GM18868 (cell line): ENCODE results near the gene FSD1.
A peak's percentile ranks its signal among the peaks of the same experiment; 100 is the strongest.
"Not testable (repeated sequence)": the region's sequence is repeated elsewhere in the genome, so short reads cannot be mapped to it uniquely, and the experiment has no call there.

Experiments used
- ATAC-seq: cut with Tn5 transposase; IDR thresholded peaks from one replicate; pipeline ENCODE4 v1.9.1; 2021; ENCODE audit warnings: mild to moderate bottlenecking, moderate library complexity; ENCODE audit not compliant: unreplicated experiment

FSD1 gene

DNA sequence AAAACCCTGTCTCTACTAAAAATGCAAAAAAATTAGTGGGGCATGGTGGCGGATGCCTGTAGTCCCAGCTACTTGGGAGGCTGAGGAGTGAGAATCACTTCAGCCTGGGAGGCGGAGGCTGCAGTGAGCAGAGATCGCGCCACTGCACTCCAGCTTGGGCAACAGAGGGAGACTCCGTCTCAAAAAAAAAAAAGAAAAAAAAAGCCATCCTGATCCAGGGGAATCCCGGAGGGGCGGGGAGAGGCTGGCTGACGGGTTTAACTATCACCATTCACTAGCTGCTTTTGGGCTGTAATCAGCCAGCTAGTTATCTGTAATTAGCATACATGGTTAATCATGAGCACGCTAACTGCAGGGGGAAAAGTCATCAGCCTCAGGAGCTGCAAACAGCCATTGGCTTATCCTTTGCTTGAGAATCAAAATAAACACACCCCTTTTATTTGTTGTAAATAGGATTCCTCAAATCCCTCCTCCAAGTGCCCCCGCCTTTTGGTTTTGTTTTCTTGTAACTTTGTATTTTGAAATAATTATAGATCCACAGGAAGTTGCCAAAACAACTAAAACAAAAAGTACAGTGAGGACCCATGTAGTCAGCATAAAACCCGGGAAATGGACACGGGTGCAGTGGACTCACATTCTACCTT lies 9.6 kb downstream of the FSD1 start:
- no peak for ATAC-seq

GRCh38 chr19:4316956-4317355 lies 12.6 kb downstream of the FSD1 start:
- no peak for ATAC-seq

DNA sequence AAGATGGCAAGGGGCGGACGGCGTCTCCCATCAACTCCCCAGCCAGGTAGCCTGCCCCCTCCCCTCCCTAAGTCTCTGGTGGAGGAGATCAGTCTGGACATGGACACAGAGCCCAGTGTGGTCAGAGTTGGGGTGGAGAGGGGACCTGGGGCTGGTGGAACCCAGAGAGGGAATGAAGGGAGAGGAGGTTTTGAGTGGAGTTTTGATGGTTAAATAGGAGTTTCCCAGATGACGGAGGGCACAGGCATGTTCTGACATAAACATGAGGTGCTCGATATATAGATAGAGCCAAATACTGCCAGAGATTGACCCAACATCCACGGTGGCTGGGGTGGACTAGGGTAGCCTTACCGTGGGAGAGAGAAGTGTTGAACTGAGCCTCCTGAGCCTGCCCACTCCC lies 14.1 kb downstream of the FSD1 start:
- no peak for ATAC-seq

GRCh38 chr19:4319067-4319718 lies 14.8 kb downstream of the FSD1 start:
- ATAC-seq: no peak

DNA sequence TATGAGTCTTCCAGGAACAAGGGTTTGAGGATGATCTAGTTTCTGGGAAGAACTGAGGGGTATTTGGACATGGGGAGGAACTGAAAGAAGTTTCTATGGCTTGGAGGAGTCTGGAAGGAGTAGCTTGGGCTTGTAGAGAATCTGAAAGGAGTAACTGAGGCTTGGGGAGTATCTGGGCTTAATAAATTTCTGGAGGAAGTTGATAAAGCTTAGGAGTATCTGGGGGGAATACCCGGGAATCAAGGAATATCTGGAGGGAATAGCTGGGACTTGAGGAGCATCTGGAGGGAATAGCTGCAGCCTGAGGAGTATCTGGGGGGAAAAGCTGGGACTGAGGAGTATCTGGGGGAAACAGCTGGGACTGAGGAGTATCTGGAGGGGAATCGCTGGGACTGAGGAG lies 16.0 kb downstream of the FSD1 start:
- ATAC-seq: no peak

GRCh38 chr19:4322942-4323665 lies 18.7 kb downstream of the FSD1 start:
- no peak for ATAC-seq

DNA sequence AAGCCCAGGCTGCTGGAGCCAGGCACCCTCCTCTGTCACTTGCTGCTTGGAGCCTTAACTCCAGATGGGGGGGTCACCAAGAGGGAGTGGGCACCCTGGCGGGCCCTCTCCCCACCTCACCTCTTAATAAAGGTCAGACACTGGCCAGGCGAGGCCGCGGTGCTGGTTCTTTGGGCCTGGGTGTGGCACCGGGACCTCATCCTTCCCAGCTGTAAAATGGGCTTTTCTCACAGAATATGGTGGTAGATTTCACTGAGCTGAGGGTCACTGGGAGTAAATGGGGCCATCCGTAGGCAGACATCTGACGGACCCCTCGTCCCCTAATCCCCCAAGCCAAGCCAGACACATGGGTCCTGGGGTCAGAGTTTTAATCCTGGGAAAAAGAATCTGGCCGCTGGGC lies 19.3 kb downstream of the FSD1 start:
- ATAC-seq: no peak

- ATAC-seq: no peak
Measured at GRCh38 chr19:4324228-4324627, 19.8 kb downstream of the FSD1 start.

- no peak for ATAC-seq
Measured at GRCh38 chr19:4326215-4326836, 21.9 kb downstream of the FSD1 start.

DNA sequence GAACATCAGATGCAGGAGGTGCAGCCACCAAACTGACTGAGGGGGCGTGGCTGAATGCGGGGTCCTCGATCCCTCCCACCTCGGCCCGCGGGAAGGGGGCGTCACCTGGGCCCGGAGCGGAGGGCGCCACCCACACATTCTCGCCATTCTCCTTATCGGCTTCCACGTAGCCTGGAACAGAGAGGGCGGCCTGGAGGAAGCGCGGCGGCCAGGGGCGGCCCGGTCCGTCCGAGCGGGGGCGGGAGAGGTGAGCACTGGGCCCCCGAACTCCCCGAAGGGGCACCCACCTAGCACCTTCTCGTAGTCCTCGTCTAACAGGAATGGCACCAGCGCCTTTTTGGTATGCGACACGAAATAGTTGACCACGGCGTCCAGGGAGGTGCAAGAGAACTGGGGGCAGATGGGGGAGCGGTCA lies 22.4 kb downstream of the FSD1 start:
- no peak for ATAC-seq

GRCh38 chr19:4327252-4327876 lies 23.0 kb downstream of the FSD1 start:
- ATAC-seq: no peak

DNA sequence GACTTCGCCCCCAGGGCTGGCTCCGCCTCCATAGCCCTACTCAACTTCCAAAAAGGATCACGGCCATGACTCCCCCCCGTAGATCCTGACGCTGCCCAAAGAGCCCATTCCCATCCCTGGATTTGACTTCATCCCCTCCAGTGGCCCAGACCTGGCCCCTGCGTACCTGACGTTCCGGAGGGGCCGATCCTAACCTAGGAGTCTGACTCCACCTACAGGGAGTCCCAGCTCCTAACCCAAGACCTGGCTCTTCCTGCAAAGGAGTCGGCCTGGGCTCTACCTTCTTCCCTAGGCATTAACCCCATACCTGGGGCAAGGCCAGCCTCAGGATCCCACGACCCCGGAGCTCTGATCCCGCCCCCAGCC lies 23.5 kb downstream of the FSD1 start:
- ATAC-seq: no peak

- ATAC-seq: peak; percentile 88
Measured at GRCh38 chr19:4328243-4328990, 24.0 kb downstream of the FSD1 start.

DNA sequence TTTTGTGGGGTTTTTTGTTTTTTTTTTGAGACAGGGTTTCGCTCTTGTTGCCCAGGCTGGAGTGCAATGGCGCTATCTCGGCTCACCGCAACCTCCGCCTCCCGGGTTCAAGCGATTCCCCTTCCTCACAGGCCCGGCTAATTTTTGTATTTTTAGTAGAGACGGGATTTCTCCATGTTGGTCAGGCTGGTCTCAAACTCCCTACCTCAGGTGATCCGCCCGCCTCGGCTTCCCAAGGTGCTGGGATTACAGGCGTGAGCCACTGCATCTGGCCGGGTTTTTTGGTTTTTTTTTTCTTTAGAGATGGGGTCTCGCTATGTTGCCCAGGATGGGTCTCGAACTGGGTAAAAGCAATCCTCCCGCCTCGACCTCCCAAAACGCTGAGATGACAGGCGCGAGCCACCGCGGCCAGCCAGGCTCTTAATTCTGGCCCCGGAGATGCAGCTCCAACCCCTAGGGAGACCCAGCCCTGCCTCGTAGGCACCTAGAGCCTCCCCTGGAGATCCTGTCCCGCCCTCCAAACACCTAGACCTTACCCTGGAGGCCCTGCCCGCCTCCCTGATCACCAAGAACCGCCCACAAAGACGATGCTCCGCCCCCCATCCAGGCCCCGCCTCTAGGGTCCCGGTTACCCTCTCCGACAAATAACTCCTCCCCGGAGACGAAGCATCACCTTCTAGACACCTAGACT lies 24.7 kb downstream of the FSD1 start:
- ATAC-seq: not testable (repeated sequence)

DNA sequence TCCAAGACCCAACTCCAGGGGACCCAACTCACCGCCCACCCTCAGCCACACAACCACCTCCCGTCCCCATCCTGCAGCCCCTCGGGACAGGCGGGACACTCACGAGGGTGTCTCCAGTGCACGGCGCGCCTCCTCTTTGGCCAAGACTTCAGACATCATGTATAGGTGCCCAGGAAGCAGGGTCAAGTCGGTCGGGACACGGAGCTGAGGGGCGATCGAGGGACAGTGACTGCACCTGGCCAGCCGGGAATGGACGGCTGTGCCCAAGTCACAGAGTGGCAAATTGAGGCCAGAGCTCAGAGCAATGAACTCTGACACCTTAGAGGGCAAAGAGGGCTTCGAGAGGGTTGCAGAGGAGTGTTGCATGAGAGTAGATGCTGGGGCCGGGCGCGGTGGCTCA lies 25.5 kb downstream of the FSD1 start:
- ATAC-seq: no peak

GRCh38 chr19:4334929-4335570 lies 30.7 kb downstream of the FSD1 start:
- ATAC-seq: no peak

GRCh38 chr19:4337906-4338440 lies 33.6 kb downstream of the FSD1 start:
- no peak for ATAC-seq

DNA sequence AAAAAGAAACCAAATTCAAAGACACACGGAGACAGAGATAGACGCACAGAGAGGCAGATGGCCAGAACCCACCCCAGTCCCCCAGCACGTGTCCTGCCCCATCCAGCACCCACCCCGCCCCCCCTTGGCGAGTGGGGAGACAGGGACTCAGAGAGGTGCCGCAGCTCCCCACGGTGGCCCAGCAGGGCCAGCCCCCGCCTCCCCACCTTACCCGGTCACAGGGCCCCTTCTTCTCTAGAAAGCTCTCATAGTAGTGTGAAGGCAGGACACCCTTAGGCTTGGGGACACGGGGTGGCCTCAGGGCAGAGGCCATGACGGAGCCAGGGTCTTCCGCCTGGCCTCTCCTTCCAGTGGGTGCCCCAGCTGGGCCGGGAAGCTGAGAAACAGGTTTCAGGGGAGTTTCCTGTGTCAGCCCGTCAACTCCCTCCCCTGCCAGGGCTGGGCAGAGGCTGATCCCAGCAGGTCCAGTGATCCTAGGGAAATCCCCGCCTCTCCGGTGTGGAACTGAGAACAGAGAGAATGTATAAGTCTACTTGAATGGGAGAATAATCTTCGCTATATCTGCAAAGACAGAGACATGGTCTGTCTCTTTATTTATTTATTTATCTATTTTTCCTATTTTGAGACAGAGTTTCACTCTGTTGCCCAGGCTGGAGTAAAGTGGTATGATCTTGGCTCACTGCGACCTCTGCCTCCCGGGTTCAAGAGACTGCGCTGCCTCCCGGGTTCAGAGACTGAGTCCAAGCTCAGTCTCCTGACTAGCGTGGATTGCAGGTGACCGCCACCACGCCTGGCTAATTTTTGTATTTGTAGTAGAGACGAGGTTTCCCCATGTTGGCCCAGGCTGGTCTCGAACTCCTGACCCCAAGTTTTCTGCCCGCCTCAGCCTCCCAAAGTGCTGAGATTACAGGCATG lies 34.3 kb downstream of the FSD1 start, which contains the start of gene STAP2:
TSS of gene STAP2 (minus strand) at position 387 of the 915 bp plus-strand sequence. CDS start at position 313, 74 bp downstream.
- ATAC-seq: no peak
